Fibroblast of the aortic adventitia (primary cell): ENCODE data around the gene NPHP4. TPM values are rescaled to one million over a fixed set of nuclear protein-coding genes. Genes with fewer than 3 reads are reported as not detected.

ENCODE experiments used
- DNase-seq: peaks from one replicate; pipeline ENCODE4 v3.0.0-alpha.2; 2010; ENCODE audit warnings: low read depth
- H3K4me3 ChIP-seq: 2 replicates; pipeline ENCODE4 v1.5.1; 2011; ENCODE audit warnings: low read depth, mild to moderate bottlenecking, control low read depth, low read length, moderate library complexity
- CTCF ChIP-seq: IDR thresholded peaks from 2 replicates; pipeline ENCODE4 v1.5.1; 2011; ENCODE audit warnings: mild to moderate bottlenecking, low read length, control low read depth, inconsistent platforms; ENCODE audit not compliant: insufficient read depth
- total RNA-seq: library from RNA; depleted of rRNA; stranded (reverse); fragments of >200 nt; gene quantifications from 2 replicates; pipeline ENCODE4 v1.2.3, GENCODE V29; 2012; ENCODE audit warnings: low replicate concordance

Gene NPHP4
- total RNA-seq, 1 donor = 6.9 TPM

GRCh38 chr1:5940723-5941407 lies 51.4 kb downstream of the NPHP4 start:
- no peak overlapping the region for H3K4me3 ChIP-seq
- DNase-seq = no peak
- no peak for TF ChIP-seq CTCF

GRCh38 chr1:5939271-5940170 lies 52.7 kb downstream of the NPHP4 start:
- no peak overlapping the region for H3K4me3 ChIP-seq
- DNase-seq = no peak
- TF ChIP-seq CTCF = no peak

- no peak for TF ChIP-seq CTCF
- DNase-seq = no peak
- no peak overlapping the region for H3K4me3 ChIP-seq
Observed at GRCh38 chr1:5938101-5938646, 54.1 kb downstream of the NPHP4 start.

GRCh38 chr1:5937373-5937857 lies 54.8 kb downstream of the NPHP4 start:
- no peak for DNase-seq
- no peak overlapping the region for H3K4me3 ChIP-seq
- TF ChIP-seq CTCF = no peak

GRCh38 chr1:5936621-5937372 lies 55.4 kb downstream of the NPHP4 start:
- TF ChIP-seq CTCF = no peak
- DNase-seq = no peak

GRCh38 chr1:5936126-5936525 lies 56.1 kb downstream of the NPHP4 start:
- no peak for DNase-seq
- TF ChIP-seq CTCF = no peak
- no peak overlapping the region for H3K4me3 ChIP-seq

More at GRCh38 chr1:5936621-5937372, 55.4 kb downstream of the NPHP4 start:
- no peak overlapping the region for H3K4me3 ChIP-seq
